K562 (cell line): ENCODE data around the gene ZNF567. TPM values are rescaled to one million over a fixed set of nuclear protein-coding genes. Genes with fewer than 3 reads are reported as not detected.

ENCODE experiments used
- HDAC2 ChIP-seq: fragments of 450-650 bp; IDR thresholded peaks from 2 replicates; pipeline ENCODE4 v1.6.1; 2016; ENCODE audit warnings: mild to moderate bottlenecking
- HNRNPK ChIP-seq: fragments of 200-400 bp; formaldehyde crosslinking; IDR thresholded peaks from one replicate; pipeline ENCODE4 v1.6.1; 2018; ENCODE audit warnings: mild to moderate bottlenecking, low read depth, low read length; ENCODE audit not compliant: poor library complexity, severe bottlenecking
- LCOR ChIP-seq: sonication (generic); formaldehyde crosslinking; IDR thresholded peaks from 2 replicates; pipeline ENCODE4 v1.8.0; 2022; ENCODE audit warnings: mild to moderate bottlenecking, missing genetic modification reagents
- PCBP1 ChIP-seq: fragments of 200-400 bp; formaldehyde crosslinking; IDR thresholded peaks from 2 replicates; pipeline ENCODE4 v1.6.1; 2018; ENCODE audit warnings: mild to moderate bottlenecking, low read depth, low read length; ENCODE audit not compliant: poor library complexity, severe bottlenecking
- POLR2A ChIP-seq: fragments of 450-650 bp; conservative IDR thresholded peaks from 2 replicates; pipeline ENCODE4 v1.6.1; 2016
- SMAD3 ChIP-seq: fragments of 450-650 bp; formaldehyde crosslinking; conservative IDR thresholded peaks from 2 replicates; pipeline ENCODE4 v1.4.0; 2020; ENCODE audit warnings: mild to moderate bottlenecking
- U2AF1 ChIP-seq: fragments of 200-400 bp; formaldehyde crosslinking; optimal IDR thresholded peaks from 2 replicates; pipeline ENCODE3; 2017; ENCODE audit warnings: mild to moderate bottlenecking, low read depth, low read length, moderate library complexity
- WHSC1 ChIP-seq: IDR thresholded peaks from one replicate; pipeline ENCODE4 v1.6.1; 2012; ENCODE audit warnings: low read length, control low read depth, inconsistent platforms
- ZNF311 ChIP-seq: fragments of 250-450 bp; sonication (Bioruptor Pico); IDR thresholded peaks from 2 replicates; pipeline ENCODE4 v1.4.0; 2020; ENCODE audit warnings: mild to moderate bottlenecking, moderate library complexity
- ZNF76 ChIP-seq: fragments of 250-450 bp; sonication (Bioruptor Pico); IDR thresholded peaks from 2 replicates; pipeline ENCODE4 v1.4.0; 2020; ENCODE audit warnings: mild to moderate bottlenecking, moderate library complexity, borderline replicate concordance
- ZNF766 ChIP-seq: fragments of 200-800 bp; sonication (Bioruptor generic); conservative IDR thresholded peaks from 2 replicates; pipeline ENCODE4 v1.6.1; 2016; ENCODE audit warnings: missing genetic modification characterization, missing compliant biosample characterization
- polyA plus RNA-seq, 8 experiments: library from polyadenylated mRNA; depleted of rRNA in 4 of 8; stranded (reverse) in 5 of 8; unstranded in 3 of 8; fragments of >200 nt; fragmentation: Nextera tagmentation in 2 of 8; fragmentation: Illumina TruSeq in 1 of 8; extraction: Ambion mirVana in 2 of 8; extraction: Trizol in 1 of 8; gene quantifications; 2 replicates each; pipeline versions ENCODE4 v1.2.1 to v1.2.3, GENCODE V29; 2011 to 2014; ENCODE audit warnings: inconsistent platforms in 1 of 8, missing spikeins in 1 of 8
- total RNA-seq, 7 experiments: library from RNA; depleted of rRNA in 6 of 7; stranded (reverse); fragments of >200 nt in 6 of 7; fragmentation: Illumina TruSeq in 2 of 7; extraction: Trizol in 2 of 7; gene quantifications; 2 replicates each; pipeline versions ENCODE4 v1.2.1 to v1.2.3, GENCODE V29; 2011 to 2021; ENCODE audit warnings: low replicate concordance in 1 of 7
- TF ChIP-seq, protein P1 (sequence below): fragments of 250-450 bp; sonication (Bioruptor Pico); IDR thresholded peaks from 2 replicates; pipeline ENCODE4 v1.8.0; 2022; ENCODE audit warnings: inconsistent platforms, mild to moderate bottlenecking, moderate library complexity, borderline replicate concordance
- TF ChIP-seq, protein P2 (sequence below): IDR thresholded peaks from 2 replicates; pipeline ENCODE4 v1.6.1; 2016; ENCODE audit warnings: missing genetic modification characterization, missing compliant biosample characterization
- TF ChIP-seq, protein P3 (sequence below): sonication (generic); formaldehyde crosslinking; IDR thresholded peaks from 2 replicates; pipeline ENCODE4 v1.8.1; 2023; ENCODE audit warnings: mild to moderate bottlenecking, missing genetic modification reagents
- TF ChIP-seq, protein P4 (sequence below), 2 experiments: fragments of 450-650 bp; IDR thresholded peaks; 2 replicates each; pipeline ENCODE4 v1.6.1; 2018; ENCODE audit warnings: mild to moderate bottlenecking in 2 of 2, low read depth in 1 of 2; ENCODE audit not compliant: partially characterized antibody in 2 of 2
- TF ChIP-seq, protein P5 (sequence below): fragments of 250-450 bp; sonication (Bioruptor Pico); IDR thresholded peaks from 2 replicates; pipeline ENCODE4 v1.6.1; 2021; ENCODE audit warnings: mild to moderate bottlenecking

The ZNF567 gene
- total and polyA plus RNA-seq, 9 of the 15 experiments (the other 6 are each of a cell fraction or from before 2014, with no cell fraction given), result 3.1 to 11.5 (median 7.4) TPM

DNA sequence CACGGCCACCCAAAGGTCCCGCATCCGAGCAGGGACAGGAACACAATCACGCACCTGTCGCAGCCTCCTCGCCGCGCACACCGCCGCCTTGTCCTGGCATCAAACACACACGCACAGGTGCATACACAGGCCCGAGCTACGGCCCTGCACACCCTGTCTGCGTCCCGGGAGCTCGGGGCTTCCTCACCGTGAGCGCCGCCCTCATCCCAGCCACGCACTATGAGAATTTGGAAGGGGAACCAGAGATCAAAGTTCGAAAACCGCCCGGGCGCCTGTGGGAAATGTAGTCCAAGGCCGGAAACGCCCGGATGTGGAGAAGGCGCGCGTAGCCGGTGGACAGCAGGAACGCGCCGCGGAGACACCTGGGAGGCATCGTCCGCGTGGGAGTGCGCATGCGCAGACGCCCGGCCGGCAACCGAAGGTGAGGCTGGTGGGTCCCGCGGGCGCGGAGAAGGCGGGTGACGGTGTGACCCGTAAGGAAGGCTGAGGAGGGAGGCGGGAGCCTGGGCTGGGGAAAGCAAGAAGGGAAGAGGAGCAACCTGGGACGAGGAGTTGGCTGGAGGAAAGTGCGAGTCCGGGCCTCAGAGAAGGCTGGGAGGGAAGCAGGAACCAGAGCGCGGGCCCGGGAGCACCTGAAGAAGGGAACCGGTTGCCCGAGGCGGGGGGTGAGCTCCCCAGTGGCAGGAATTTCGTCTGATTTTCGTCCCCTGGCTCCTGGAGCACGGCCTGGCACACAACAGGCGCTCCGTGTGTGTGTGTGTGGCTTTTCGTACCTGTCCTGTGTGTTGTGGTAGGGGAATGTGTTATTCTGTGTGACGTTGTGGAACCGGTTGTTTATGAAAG is at the start of gene ZNF567 (continued):
- TF ChIP-seq, protein P1, sequence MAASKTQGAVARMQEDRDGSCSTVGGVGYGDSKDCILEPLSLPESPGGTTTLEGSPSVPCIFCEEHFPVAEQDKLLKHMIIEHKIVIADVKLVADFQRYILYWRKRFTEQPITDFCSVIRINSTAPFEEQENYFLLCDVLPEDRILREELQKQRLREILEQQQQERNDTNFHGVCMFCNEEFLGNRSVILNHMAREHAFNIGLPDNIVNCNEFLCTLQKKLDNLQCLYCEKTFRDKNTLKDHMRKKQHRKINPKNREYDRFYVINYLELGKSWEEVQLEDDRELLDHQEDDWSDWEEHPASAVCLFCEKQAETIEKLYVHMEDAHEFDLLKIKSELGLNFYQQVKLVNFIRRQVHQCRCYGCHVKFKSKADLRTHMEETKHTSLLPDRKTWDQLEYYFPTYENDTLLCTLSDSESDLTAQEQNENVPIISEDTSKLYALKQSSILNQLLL (CRISPR knock-in tag), result no peak
- peak; percentile 69; the same call in 1 of the 2 replicates for TF ChIP-seq ZNF766 (CRISPR knock-in tag)
- TF ChIP-seq WHSC1, result no peak
- TF ChIP-seq, protein P2, sequence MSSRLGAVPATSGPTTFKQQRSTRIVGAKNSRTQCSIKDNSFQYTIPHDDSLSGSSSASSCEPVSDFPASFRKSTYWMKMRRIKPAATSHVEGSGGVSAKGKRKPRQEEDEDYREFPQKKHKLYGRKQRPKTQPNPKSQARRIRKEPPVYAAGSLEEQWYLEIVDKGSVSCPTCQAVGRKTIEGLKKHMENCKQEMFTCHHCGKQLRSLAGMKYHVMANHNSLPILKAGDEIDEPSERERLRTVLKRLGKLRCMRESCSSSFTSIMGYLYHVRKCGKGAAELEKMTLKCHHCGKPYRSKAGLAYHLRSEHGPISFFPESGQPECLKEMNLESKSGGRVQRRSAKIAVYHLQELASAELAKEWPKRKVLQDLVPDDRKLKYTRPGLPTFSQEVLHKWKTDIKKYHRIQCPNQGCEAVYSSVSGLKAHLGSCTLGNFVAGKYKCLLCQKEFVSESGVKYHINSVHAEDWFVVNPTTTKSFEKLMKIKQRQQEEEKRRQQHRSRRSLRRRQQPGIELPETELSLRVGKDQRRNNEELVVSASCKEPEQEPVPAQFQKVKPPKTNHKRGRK (tag), result no peak
- no peak for TF ChIP-seq ZNF76 (CRISPR knock-in tag)
- TF ChIP-seq U2AF1, result no peak
- peak; percentile 89 for TF ChIP-seq POLR2A
- no peak for TF ChIP-seq ZNF311 (CRISPR knock-in tag)
- TF ChIP-seq, protein P3, sequence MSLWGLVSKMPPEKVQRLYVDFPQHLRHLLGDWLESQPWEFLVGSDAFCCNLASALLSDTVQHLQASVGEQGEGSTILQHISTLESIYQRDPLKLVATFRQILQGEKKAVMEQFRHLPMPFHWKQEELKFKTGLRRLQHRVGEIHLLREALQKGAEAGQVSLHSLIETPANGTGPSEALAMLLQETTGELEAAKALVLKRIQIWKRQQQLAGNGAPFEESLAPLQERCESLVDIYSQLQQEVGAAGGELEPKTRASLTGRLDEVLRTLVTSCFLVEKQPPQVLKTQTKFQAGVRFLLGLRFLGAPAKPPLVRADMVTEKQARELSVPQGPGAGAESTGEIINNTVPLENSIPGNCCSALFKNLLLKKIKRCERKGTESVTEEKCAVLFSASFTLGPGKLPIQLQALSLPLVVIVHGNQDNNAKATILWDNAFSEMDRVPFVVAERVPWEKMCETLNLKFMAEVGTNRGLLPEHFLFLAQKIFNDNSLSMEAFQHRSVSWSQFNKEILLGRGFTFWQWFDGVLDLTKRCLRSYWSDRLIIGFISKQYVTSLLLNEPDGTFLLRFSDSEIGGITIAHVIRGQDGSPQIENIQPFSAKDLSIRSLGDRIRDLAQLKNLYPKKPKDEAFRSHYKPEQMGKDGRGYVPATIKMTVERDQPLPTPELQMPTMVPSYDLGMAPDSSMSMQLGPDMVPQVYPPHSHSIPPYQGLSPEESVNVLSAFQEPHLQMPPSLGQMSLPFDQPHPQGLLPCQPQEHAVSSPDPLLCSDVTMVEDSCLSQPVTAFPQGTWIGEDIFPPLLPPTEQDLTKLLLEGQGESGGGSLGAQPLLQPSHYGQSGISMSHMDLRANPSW (CRISPR knock-in tag), result no peak
- TF ChIP-seq, protein P4, sequence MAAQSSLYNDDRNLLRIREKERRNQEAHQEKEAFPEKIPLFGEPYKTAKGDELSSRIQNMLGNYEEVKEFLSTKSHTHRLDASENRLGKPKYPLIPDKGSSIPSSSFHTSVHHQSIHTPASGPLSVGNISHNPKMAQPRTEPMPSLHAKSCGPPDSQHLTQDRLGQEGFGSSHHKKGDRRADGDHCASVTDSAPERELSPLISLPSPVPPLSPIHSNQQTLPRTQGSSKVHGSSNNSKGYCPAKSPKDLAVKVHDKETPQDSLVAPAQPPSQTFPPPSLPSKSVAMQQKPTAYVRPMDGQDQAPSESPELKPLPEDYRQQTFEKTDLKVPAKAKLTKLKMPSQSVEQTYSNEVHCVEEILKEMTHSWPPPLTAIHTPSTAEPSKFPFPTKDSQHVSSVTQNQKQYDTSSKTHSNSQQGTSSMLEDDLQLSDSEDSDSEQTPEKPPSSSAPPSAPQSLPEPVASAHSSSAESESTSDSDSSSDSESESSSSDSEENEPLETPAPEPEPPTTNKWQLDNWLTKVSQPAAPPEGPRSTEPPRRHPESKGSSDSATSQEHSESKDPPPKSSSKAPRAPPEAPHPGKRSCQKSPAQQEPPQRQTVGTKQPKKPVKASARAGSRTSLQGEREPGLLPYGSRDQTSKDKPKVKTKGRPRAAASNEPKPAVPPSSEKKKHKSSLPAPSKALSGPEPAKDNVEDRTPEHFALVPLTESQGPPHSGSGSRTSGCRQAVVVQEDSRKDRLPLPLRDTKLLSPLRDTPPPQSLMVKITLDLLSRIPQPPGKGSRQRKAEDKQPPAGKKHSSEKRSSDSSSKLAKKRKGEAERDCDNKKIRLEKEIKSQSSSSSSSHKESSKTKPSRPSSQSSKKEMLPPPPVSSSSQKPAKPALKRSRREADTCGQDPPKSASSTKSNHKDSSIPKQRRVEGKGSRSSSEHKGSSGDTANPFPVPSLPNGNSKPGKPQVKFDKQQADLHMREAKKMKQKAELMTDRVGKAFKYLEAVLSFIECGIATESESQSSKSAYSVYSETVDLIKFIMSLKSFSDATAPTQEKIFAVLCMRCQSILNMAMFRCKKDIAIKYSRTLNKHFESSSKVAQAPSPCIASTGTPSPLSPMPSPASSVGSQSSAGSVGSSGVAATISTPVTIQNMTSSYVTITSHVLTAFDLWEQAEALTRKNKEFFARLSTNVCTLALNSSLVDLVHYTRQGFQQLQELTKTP (IDR thresholded peaks at IDR 0.05; ENCODE audit: low read depth in 1 of 2, partially characterized antibody in 2 of 2), result peak in 1 of 2 experiments; percentile 91
- TF ChIP-seq, protein P5, sequence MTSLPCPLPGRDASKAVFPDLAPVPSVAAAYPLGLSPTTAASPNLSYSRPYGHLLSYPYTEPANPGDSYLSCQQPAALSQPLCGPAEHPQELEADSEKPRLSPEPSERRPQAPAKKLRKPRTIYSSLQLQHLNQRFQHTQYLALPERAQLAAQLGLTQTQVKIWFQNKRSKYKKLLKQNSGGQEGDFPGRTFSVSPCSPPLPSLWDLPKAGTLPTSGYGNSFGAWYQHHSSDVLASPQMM (CRISPR knock-in tag), result no peak
- TF ChIP-seq PCBP1, result no peak
- 0 out of 2 replicates have a peak, but pooled peaks have one; percentile 67 for TF ChIP-seq LCOR
- no peak for TF ChIP-seq HDAC2
- TF ChIP-seq HNRNPK, result no peak
- no peak for TF ChIP-seq SMAD3 (CRISPR knock-in tag)
